ENCODE measurements around the gene ALOX15B. TPM values are rescaled to one million over a fixed set of nuclear protein-coding genes. Genes with fewer than 3 reads are reported as not detected.
"Not testable (repeated sequence)": the region's sequence is repeated elsewhere in the genome, so short reads cannot be mapped to it uniquely, and the experiment has no call there.

Gene ALOX15B
- polyA plus RNA-seq, 3 donors: 1.7 to 2.8 (median 2.0) TPM

- H3K36me3 ChIP-seq (replicated peaks in 1 of 2; ENCODE audit: control insufficient read depth in 1 of 2, insufficient read depth in 2 of 2, low read length in 2 of 2): no peaks in the 10 kb centered on the region
- H3K27me3 ChIP-seq (ENCODE audit: control insufficient read depth in 2 of 2, insufficient read depth in 2 of 2, low read length in 2 of 2): peaks cover 5 to 77% of the 10 kb centered on the region in 2 donors
- Mint-ChIP-seq H3K4me1 (peaks cover 51% of the 10 kb centered on the region), H3K4me3 (peak overlapping the region in 1 of 2 donors; percentile 30), H3K27ac (peak overlapping the region in 1 of 7 donors; percentile 65), H3K27me3 (ENCODE audit: low read depth in 3 of 3) (peaks cover 65 to 81% (median 71%) of the 10 kb centered on the region in 3 donors), H3K9me3 (peaks cover 0 to 15% (median 7%) of the 10 kb centered on the region in 7 donors), H3K36me3 (peaks cover 6 to 18% of the 10 kb centered on the region in 2 donors)
- peaks cover 45 to 46% of the 10 kb centered on the region in 2 donors for H3K4me1 ChIP-seq (ENCODE audit: control insufficient read depth in 1 of 2, insufficient read depth in 2 of 2, low read length in 2 of 2)
- H3K9ac ChIP-seq (ENCODE audit: insufficient read depth, low read length, poor library complexity, severe bottlenecking): no peak overlapping the region
- DNase-seq: no peak
- 96% methylated on average over 10 of the region's 14 CpGs for WGBS (ENCODE audit: insufficient coverage)
- H2AFZ ChIP-seq (ENCODE audit: insufficient read depth, low read depth, low read length, poor library complexity, severe bottlenecking): no peak overlapping the region
- intact Hi-C loops (cut with micrococcal nuclease): no loop called here
- H3K4me2 ChIP-seq (replicated peaks; ENCODE audit: extremely low read depth, low read length, poor library complexity, severe bottlenecking): no peak overlapping the region
- no peak overlapping the region for H3K27ac ChIP-seq (ENCODE audit: low read depth in 1 of 2, low read length in 2 of 2)
- no peaks in the 10 kb centered on the region for H3K79me2 ChIP-seq (ENCODE audit: insufficient read depth, low read length)
- peaks cover 0 to 6% of the 10 kb centered on the region in 2 donors for H3K9me3 ChIP-seq (replicated peaks in 1 of 2; ENCODE audit: control insufficient read depth in 1 of 2, insufficient read depth in 1 of 2, low read length in 2 of 2)
- H3K4me3 ChIP-seq (replicated peaks in 1 of 3; ENCODE audit: low read depth in 2 of 3, low read length in 3 of 3): no peak overlapping the region
- H4K20me1 ChIP-seq (ENCODE audit: insufficient read depth, low read length): no peaks in the 10 kb centered on the region
- no peak for TF ChIP-seq CTCF (IDR thresholded peaks at IDR 0.05)
These were observed 36.9 kb downstream of the ALOX15B start for GRCh38 chr17:8075574-8076342.

- H4K20me1 ChIP-seq (ENCODE audit: insufficient read depth, low read length): no peaks in the 10 kb centered on the region
- H3K79me2 ChIP-seq (ENCODE audit: insufficient read depth, low read length): no peaks in the 10 kb centered on the region
- H2AFZ ChIP-seq (ENCODE audit: insufficient read depth, low read depth, low read length, poor library complexity, severe bottlenecking): no peak overlapping the region
- 38% methylated on average over 5 of the region's 13 CpGs for whole genome bisulfite sequencing (ENCODE audit: insufficient coverage)
- no peak for TF ChIP-seq CTCF (IDR thresholded peaks at IDR 0.05)
- intact Hi-C loops (cut with micrococcal nuclease): no loop called here
- H3K27ac Mint-ChIP-seq: no peak overlapping the region
- H3K9me3 ChIP-seq (replicated peaks in 1 of 2; ENCODE audit: control insufficient read depth in 1 of 2, insufficient read depth in 1 of 2, low read length in 2 of 2): peaks cover 0 to 6% of the 10 kb centered on the region in 2 donors
- H3K4me3 Mint-ChIP-seq: peak overlapping the region in 1 of 2 donors; percentile 28
- no peak overlapping the region for H3K4me3 ChIP-seq (replicated peaks in 1 of 3; ENCODE audit: low read depth in 2 of 3, low read length in 3 of 3)
- H3K9ac ChIP-seq (ENCODE audit: insufficient read depth, low read length, poor library complexity, severe bottlenecking): no peak overlapping the region
- no peaks in the 10 kb centered on the region for H3K36me3 ChIP-seq (replicated peaks in 1 of 2; ENCODE audit: control insufficient read depth in 1 of 2, insufficient read depth in 2 of 2, low read length in 2 of 2)
- H3K4me1 ChIP-seq (ENCODE audit: control insufficient read depth in 1 of 2, insufficient read depth in 2 of 2, low read length in 2 of 2): peaks cover 39 to 43% of the 10 kb centered on the region in 2 donors
- H3K4me1 Mint-ChIP-seq: peaks cover 43% of the 10 kb centered on the region
- H3K27me3 Mint-ChIP-seq (ENCODE audit: low read depth in 3 of 3): peaks cover 65 to 85% (median 75%) of the 10 kb centered on the region in 3 donors
- H3K4me2 ChIP-seq (replicated peaks; ENCODE audit: extremely low read depth, low read length, poor library complexity, severe bottlenecking): no peak overlapping the region
- peaks cover 5 to 77% of the 10 kb centered on the region in 2 donors for H3K27me3 ChIP-seq (ENCODE audit: control insufficient read depth in 2 of 2, insufficient read depth in 2 of 2, low read length in 2 of 2)
- peaks cover 5 to 16% of the 10 kb centered on the region in 2 donors for H3K36me3 Mint-ChIP-seq
- no peak overlapping the region for H3K27ac ChIP-seq (ENCODE audit: low read depth in 1 of 2, low read length in 2 of 2)
- H3K9me3 Mint-ChIP-seq: peaks cover 0 to 15% (median 7%) of the 10 kb centered on the region in 7 donors
- DNase-seq: no peak
These were observed 37.8 kb downstream of the ALOX15B start for GRCh38 chr17:8076502-8077266.

GRCh38 chr17:8077939-8078338 lies 39.1 kb downstream of the ALOX15B start:
- Mint-ChIP-seq H3K4me3 (peak overlapping the region in 1 of 2 donors; percentile 67), H3K9me3 (peaks cover 0 to 10% (median 4%) of the 10 kb centered on the region in 7 donors), H3K27me3 (ENCODE audit: low read depth in 3 of 3) (peaks cover 52 to 73% (median 64%) of the 10 kb centered on the region in 3 donors), H3K4me1 (peaks cover 30% of the 10 kb centered on the region), H3K36me3 (peaks cover 5 to 12% of the 10 kb centered on the region in 2 donors)
- H3K27ac ChIP-seq (ENCODE audit: low read depth in 1 of 2, low read length in 2 of 2); intact Hi-C loops (cut with micrococcal nuclease); H3K9ac ChIP-seq (ENCODE audit: insufficient read depth, low read length, poor library complexity, severe bottlenecking); H4K20me1 ChIP-seq (ENCODE audit: insufficient read depth, low read length); H3K36me3 ChIP-seq (replicated peaks in 1 of 2; ENCODE audit: control insufficient read depth in 1 of 2, insufficient read depth in 2 of 2, low read length in 2 of 2); H3K79me2 ChIP-seq (ENCODE audit: insufficient read depth, low read length); H2AFZ ChIP-seq (ENCODE audit: insufficient read depth, low read depth, low read length, poor library complexity, severe bottlenecking); H3K4me3 ChIP-seq (replicated peaks in 1 of 3; ENCODE audit: low read depth in 2 of 3, low read length in 3 of 3); DNase-seq; H3K27ac Mint-ChIP-seq; H3K9me3 ChIP-seq (replicated peaks in 1 of 2; ENCODE audit: control insufficient read depth in 1 of 2, insufficient read depth in 1 of 2, low read length in 2 of 2); H3K4me2 ChIP-seq (replicated peaks; ENCODE audit: extremely low read depth, low read length, poor library complexity, severe bottlenecking): not testable (repeated sequence)
- H3K4me1 ChIP-seq (ENCODE audit: control insufficient read depth in 1 of 2, insufficient read depth in 2 of 2, low read length in 2 of 2): peaks cover 28 to 33% of the 10 kb centered on the region in 2 donors
- H3K27me3 ChIP-seq (ENCODE audit: control insufficient read depth in 2 of 2, insufficient read depth in 2 of 2, low read length in 2 of 2): peaks cover 5 to 66% of the 10 kb centered on the region in 2 donors
- no CpG with 5 or more reads among the region's 5 CpGs for WGBS (ENCODE audit: insufficient coverage)
